ENCODE measurements around the gene CLEC2B.

Gene CLEC2B

DNA sequence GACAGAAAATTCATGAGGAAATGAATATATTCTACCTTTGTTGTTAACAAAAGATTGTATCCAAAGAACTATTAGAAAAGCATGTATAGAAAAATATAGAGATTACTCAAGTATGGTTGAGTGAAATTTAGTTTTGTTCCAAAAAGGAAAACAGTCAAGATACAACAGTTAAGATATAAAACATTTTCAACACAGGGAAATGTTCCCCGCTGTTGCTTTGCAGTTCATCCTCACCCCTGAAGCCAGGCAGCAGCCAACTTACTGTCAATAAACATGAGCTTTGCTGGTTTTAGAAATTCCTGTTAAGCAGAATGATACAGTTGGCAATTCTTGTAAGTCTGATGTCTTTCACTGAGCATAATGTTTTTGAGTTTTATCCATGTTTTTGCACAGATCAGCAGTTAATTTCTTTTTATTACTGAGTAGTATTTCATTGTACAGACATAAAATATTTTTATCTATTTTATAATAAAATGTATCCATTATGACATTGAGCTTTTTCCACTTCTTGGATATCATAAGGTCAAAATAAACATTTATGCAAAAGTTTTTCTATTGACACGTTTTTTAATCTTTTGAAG, 1.2 kb upstream of the CLEC2B start (continued):
- TF ChIP-seq ZNF311 (tag by site-specific recombination; IDR thresholded peaks at IDR 0.05; ENCODE audit: borderline replicate concordance): no peak
- TF ChIP-seq EGR2 (tag by site-specific recombination; IDR thresholded peaks at IDR 0.05; ENCODE audit: low read depth): no peak
- TF ChIP-seq TCF7L2 (IDR thresholded peaks at IDR 0.05; ENCODE audit: borderline replicate concordance, low read depth, low read length): no peak
- no peak for TF ChIP-seq ZBTB8A (tag by site-specific recombination; IDR thresholded peaks at IDR 0.05)

DNA sequence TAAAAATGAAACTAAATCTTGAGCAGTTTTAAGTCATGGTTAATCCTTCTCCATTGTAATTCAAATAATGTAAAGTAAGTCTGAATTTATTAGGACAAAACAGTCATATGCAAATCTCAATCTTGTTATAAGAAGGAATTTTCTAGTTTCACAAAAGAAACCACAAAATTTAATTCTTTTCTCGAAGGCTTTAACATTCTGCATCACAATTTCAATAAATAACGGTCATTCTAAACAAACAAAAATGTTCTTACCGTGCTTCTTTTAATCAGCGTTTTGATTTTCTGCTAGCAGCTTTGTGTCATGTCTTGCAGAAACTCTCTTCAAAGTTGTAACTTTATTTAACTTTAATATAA, 225 bp downstream of the CLEC2B start:
- Histone ChIP-seq H3K4me3 (ENCODE audit: low read depth, low read length) (no peak overlapping the region), H3K9me3 (ENCODE audit: control insufficient read depth, insufficient read depth, low read depth, low read length) (no peaks in the 10 kb centered on the region), H3K27ac (ENCODE audit: extremely low read depth, low read depth, low read length) (no peak overlapping the region), H3K4me1 (ENCODE audit: control insufficient read depth, insufficient read depth, low read length) (no peaks in the 10 kb centered on the region), H3K36me3 (ENCODE audit: control insufficient read depth in 2 of 2, insufficient read depth in 1 of 2, low read length in 2 of 2) (no peaks in the 10 kb centered on the region)
- ChIA-PET POLR2A (no interaction called here), CTCF (interaction anchor here (1.1 kb wide), 1 partner anchor 9 kb away, joined by 3 read pairs; no protein-coding TSS in a partner anchor)
- TF ChIP-seq YY2 (tag by site-specific recombination; IDR thresholded peaks at IDR 0.05) (no peak), ZNF132 (tag by site-specific recombination; IDR thresholded peaks at IDR 0.05; ENCODE audit: borderline replicate concordance) (no peak), ZNF169 (tag by site-specific recombination; IDR thresholded peaks at IDR 0.05) (no peak), ZNF777 (tag by site-specific recombination; IDR thresholded peaks at IDR 0.05; ENCODE audit: borderline replicate concordance) (no peak), SETDB1 (IDR thresholded peaks at IDR 0.05; ENCODE audit: insufficient read length, low read length) (no peak), ZNF146 (tag by site-specific recombination; IDR thresholded peaks at IDR 0.05) (no peak)

DNA sequence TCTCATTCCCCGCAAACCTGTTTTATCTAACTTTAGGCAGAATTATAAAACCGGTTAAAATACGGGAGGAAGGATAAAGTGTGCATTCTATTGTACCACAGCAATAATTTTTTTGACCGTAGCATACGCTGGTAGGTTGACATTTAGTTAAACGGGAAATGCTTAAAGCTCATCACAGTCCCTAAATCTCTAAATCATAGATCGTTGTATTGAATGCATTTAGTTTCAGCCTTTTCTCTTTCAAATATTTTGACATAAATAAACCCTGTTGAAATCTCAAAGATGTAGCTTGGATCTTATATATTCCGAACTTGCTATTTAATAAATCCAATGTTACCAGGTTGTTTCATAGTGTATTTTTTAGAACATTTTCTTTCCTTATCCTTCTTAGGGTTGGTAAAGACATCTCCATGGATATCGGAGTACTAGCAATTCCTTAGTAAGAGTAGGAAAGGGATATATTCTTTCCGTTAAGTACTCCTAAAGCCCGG, 798 bp downstream of the CLEC2B start:
- CTCF ChIA-PET: interaction anchor here (0.6 kb wide), 1 partner anchor 16 kb away, joined by 3 read pairs; no protein-coding TSS in a partner anchor
- POLR2A ChIA-PET: no interaction called here
- Histone ChIP-seq H3K4me1 (ENCODE audit: control insufficient read depth, insufficient read depth, low read length) (no peaks in the 10 kb centered on the region), H3K4me3 (ENCODE audit: low read depth, low read length) (no peak overlapping the region), H3K9me3 (ENCODE audit: control insufficient read depth, insufficient read depth, low read depth, low read length) (no peaks in the 10 kb centered on the region), H3K27ac (ENCODE audit: extremely low read depth, low read depth, low read length) (no peak overlapping the region), H3K36me3 (ENCODE audit: control insufficient read depth in 2 of 2, insufficient read depth in 1 of 2, low read length in 2 of 2) (no peaks in the 10 kb centered on the region)
- no peak for TF ChIP-seq ZFP69B (tag by site-specific recombination; IDR thresholded peaks at IDR 0.05)
- TF ChIP-seq SP2 (tag by site-specific recombination; IDR thresholded peaks at IDR 0.05): no peak
- TF ChIP-seq ZFP37 (tag by site-specific recombination; IDR thresholded peaks at IDR 0.05): no peak
- no peak for TF ChIP-seq ZNF302 (tag by site-specific recombination; IDR thresholded peaks at IDR 0.05; ENCODE audit: low read depth)
- no peak for TF ChIP-seq ZNF311 (tag by site-specific recombination; IDR thresholded peaks at IDR 0.05; ENCODE audit: borderline replicate concordance)
- no peak for TF ChIP-seq ZNF707 (tag by site-specific recombination; IDR thresholded peaks at IDR 0.05)
- TF ChIP-seq RBAK (tag by site-specific recombination; IDR thresholded peaks at IDR 0.05): no peak
- TF ChIP-seq ZNF549 (tag by site-specific recombination; IDR thresholded peaks at IDR 0.05): no peak
- TF ChIP-seq ZNF391 (tag by site-specific recombination; IDR thresholded peaks at IDR 0.05; ENCODE audit: borderline replicate concordance, low read depth): no peak
- no peak for TF ChIP-seq ZFP41 (tag by site-specific recombination; IDR thresholded peaks at IDR 0.05; ENCODE audit: borderline replicate concordance)
- TF ChIP-seq ZNF791 (tag by site-specific recombination; IDR thresholded peaks at IDR 0.05): no peak
- TF ChIP-seq, protein P1, sequence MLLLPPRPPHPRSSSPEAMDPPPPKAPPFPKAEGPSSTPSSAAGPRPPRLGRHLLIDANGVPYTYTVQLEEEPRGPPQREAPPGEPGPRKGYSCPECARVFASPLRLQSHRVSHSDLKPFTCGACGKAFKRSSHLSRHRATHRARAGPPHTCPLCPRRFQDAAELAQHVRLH (tag by site-specific recombination; IDR thresholded peaks at IDR 0.05): no peak
- TF ChIP-seq ZNF133 (tag by site-specific recombination; IDR thresholded peaks at IDR 0.05): no peak
- TF ChIP-seq ZNF404 (tag by site-specific recombination; IDR thresholded peaks at IDR 0.05): no peak
- no peak for TF ChIP-seq TRIM28 (IDR thresholded peaks at IDR 0.05; ENCODE audit: borderline replicate concordance, low read length)
- no peak for TF ChIP-seq ZNF621 (tag by site-specific recombination; IDR thresholded peaks at IDR 0.05)
